T1000 (cell line): ENCODE measurements around the gene ATP10B.
A peak's percentile ranks its signal among the peaks of the same experiment; 100 is the strongest.

Experiments
- DNase-seq: peaks from one replicate; lab custom pipeline; 2025; ENCODE audit warnings: mixed read lengths; lab: John Stamatoyannopoulos, UW

ATP10B gene

DNA sequence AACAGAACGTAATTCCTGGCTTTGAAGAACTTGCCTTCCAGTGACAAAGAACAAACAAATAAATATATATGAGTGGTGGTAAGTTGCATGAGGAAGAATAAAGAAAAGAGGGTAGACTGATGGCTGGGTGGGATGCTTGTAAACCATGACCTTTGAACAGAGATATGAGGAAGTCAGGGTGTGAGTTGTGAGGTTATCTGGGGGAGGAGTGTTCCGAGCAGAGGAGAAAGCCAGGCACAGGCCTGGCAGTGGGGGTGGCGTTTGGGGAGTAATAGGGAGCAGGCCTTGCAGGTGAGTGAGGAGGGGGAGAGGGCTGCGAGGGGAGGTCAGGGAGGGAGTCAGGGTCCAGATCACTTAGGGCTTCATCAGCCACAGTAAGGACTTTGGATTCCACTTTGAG, 217.0 kb downstream of the ATP10B start:
- DNase-seq, result no peak

DNA sequence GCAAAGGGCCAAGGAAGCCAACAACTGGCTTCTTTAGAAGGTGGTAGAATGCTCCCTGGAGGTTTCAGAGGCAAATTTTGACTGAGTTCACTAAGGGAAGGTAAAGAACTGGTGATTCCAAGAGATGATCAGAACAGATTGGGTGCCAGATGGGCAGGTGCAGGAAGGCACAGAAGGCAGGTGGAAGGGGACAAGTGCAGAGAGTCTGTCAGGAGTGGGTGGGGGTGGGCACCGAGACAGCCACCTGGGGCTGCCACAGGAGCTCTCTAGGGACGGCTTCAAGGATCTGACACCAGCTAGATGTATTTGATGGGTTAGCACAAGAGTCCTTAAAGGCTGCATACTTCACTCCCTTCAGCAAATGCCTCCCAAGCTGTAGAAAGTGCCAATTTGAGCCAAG, 223.0 kb downstream of the ATP10B start:
- no peak for DNase-seq

- DNase-seq, result no peak
These were observed 223.4 kb downstream of the ATP10B start for GRCh38 chr5:160628619-160628968.

DNA sequence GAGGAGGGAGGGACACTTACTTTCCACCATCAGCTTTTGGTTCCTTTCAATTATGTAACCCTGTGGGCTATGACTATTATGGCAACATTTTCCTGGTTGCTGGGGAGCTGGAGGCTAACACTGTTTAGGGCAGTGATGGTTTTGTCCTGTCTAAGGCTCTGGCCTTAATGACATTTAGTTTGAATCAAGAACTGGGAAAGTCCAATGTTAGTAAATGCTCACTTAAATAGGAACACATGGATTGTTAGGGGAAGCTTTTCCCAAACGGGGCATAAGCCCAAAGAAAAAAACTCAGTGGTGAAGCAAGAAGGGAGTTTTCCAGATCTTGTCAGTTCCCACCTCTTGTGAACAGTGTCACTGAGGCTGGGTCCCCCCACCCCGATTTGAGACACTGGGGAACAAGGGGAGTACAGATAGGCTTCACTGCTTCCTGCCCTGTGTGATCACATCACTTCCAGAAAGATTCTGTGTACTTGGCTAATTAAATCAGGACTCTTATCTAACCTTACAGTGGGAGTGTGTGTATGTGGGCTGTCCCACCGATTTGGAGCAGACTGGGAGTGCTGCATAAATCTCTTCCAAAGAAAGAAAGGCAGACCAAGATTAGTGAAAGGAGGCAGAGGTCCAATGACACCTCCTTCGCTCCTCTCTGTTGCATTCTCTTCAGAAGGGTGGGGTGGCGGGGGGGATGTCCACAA, 223.9 kb downstream of the ATP10B start:
- DNase-seq, result no peak

- no peak for DNase-seq
These were observed 225.7 kb downstream of the ATP10B start for GRCh38 chr5:160626322-160626721.

- DNase-seq, result no peak
These were observed 230.5 kb downstream of the ATP10B start for GRCh38 chr5:160621526-160621925.

- no peak for DNase-seq
These were observed 231.6 kb downstream of the ATP10B start for GRCh38 chr5:160620401-160620800.

DNA sequence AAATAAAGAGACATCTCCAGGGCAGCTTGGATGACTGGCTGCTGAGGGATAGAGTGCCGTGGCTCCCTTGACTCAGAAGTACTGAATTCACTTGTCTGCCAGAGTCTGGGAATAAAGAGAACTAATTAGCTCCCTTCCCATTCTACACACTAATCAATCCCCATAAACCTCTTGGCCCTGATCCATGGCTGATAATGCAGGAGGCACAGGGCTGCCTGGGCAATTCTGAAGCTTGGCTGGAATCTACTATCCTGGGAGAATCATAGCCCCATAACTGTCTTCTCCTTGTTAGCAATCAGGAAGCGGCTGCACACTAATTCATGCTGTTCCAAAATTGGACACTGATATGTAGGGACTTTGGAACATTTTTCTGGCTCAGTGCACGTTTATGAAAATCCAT, 232.6 kb downstream of the ATP10B start:
- DNase-seq, result no peak

- no peak for DNase-seq
These were observed 233.7 kb downstream of the ATP10B start for GRCh38 chr5:160618286-160618685.

- DNase-seq, result no peak
These were observed 235.1 kb downstream of the ATP10B start for GRCh38 chr5:160616712-160617497.

GRCh38 chr5:160614136-160614535, 237.9 kb downstream of the ATP10B start:
- DNase-seq, result no peak

- DNase-seq, result no peak
These were observed 246.7 kb downstream of the ATP10B start for GRCh38 chr5:160605266-160605665.

GRCh38 chr5:160604484-160604883, 247.5 kb downstream of the ATP10B start:
- no peak for DNase-seq

- DNase-seq, result no peak
These were observed 249.3 kb downstream of the ATP10B start for GRCh38 chr5:160602744-160603143.

DNA sequence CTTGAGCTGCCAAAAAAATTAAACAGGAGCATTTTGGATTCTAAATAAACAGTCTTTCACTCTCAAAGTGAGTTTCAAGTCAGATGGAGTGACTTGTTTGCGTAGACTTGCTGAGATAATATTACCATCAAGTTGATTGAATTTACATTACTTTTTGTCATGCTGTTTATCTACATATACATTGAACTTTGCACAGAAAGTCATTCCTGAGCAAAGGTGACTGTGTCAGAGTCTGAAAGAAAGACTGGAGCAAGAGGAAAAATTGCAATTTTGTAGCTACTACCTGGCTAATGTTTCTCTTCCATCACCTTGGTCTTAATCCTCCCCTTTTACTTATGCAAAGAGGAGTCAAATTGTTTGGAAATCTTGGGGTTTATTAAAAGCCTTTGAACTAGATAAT, 251.0 kb downstream of the ATP10B start:
- no peak for DNase-seq

- no peak for DNase-seq
These were observed 278.7 kb downstream of the ATP10B start for GRCh38 chr5:160573318-160573717.

GRCh38 chr5:160567031-160567705, 284.8 kb downstream of the ATP10B start:
- no peak for DNase-seq

DNA sequence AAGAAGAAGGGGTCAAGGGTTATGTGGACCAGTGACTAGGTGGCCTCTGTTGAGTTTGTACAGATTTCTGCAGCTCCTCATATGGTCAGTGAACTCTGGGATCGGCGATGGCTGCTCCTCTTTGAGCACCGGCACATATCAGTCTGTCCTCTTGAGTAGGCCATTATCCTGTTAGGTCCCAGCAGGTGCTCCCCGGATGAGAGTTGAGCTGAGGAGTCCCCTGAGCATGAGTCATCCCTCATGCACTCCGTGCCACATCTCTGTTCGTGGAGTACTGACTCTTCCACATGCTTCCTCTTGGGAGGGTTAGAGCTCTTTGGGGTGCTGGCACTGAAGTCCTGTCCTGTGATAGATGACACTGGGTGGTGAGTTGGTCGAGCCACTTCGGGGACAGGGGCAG, 286.6 kb downstream of the ATP10B start:
- no peak for DNase-seq

DNA sequence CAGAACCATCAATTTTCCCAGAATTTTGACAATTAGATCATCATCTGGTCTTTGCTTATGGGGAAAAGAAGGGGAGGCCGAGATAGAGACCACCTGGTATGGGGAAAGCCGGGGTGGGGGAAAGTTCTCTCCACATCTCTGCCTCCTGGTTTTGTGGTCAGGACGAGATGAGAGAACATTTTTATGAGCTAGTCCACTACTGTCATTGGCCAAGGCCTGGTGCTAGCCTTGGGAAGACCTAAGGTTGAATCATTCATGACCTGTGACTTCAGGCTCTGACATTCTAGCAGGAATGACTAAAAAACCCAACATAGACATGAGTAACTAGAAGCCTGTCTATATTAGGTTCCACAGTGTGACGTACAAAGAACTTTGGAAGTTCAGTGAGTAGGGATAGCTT, 295.2 kb downstream of the ATP10B start:
- DNase-seq, result peak; percentile 25

GRCh38 chr5:160555971-160556631, 295.9 kb downstream of the ATP10B start:
- no peak for DNase-seq

- no peak for DNase-seq
These were observed 296.4 kb downstream of the ATP10B start for GRCh38 chr5:160555581-160555970.

DNA sequence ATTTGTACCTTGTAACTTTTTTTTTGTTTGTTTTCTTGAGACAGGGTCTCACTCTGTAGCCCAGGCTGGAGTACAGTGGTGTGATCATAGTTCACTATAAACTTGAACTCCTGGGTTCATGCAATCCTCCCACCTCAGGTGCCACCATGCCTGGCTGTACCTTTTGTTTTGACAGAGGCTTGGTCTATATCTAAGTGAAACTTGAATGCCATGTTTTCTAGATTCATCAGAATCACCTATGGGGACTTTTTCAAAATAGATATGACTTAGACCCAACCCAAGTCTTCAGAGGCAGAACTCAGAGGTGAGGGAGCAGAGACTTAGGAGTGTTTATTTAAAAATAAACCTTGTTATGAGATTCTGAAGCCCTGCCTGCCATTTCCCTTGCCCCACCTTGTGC, 301.9 kb downstream of the ATP10B start:
- no peak for DNase-seq
